NT2/D1 (cell line): ENCODE measurements around the gene HDAC7.

Experiments used
- SUZ12 ChIP-seq: IDR thresholded peaks from 2 replicates; pipeline ENCODE4 v1.6.1; 2011; ENCODE audit not compliant: insufficient read length, insufficient read depth; ENCODE audit errors: extremely low read depth
- YY1 ChIP-seq: IDR thresholded peaks from 2 replicates; pipeline ENCODE4 v1.6.1; 2011; ENCODE audit not compliant: insufficient read length, insufficient read depth
- ZNF274 ChIP-seq: IDR thresholded peaks from 2 replicates; pipeline ENCODE4 v1.6.1; 2011; ENCODE audit warnings: mild to moderate bottlenecking, low read depth, low read length

GRCh38 chr12:47785036-47785886 lies 34.4 kb downstream of the HDAC7 start:
- TF ChIP-seq YY1, result no peak
- no peak for TF ChIP-seq SUZ12
- no peak for TF ChIP-seq ZNF274
